MM.1S (cell line): ENCODE data around the gene KRT12.

ENCODE experiments used
- EZH2 ChIP-seq: fragments of 300-600 bp; sonication (generic); optimal IDR thresholded peaks from 2 replicates; pipeline ENCODE3; 2017; ENCODE audit warnings: low read depth, mild to moderate bottlenecking, antibody characterized with exemption, low read length, mixed read lengths
- TF ChIP-seq, protein P1 (sequence below): fragments of 300-600 bp; sonication (generic); IDR thresholded peaks from 2 replicates; pipeline ENCODE4 v1.5.1; 2016; ENCODE audit warnings: antibody characterized with exemption, low read length, mixed read lengths

GRCh38 chr17:40903129-40903847, 36.3 kb upstream of the KRT12 start:
- TF ChIP-seq, protein P1, sequence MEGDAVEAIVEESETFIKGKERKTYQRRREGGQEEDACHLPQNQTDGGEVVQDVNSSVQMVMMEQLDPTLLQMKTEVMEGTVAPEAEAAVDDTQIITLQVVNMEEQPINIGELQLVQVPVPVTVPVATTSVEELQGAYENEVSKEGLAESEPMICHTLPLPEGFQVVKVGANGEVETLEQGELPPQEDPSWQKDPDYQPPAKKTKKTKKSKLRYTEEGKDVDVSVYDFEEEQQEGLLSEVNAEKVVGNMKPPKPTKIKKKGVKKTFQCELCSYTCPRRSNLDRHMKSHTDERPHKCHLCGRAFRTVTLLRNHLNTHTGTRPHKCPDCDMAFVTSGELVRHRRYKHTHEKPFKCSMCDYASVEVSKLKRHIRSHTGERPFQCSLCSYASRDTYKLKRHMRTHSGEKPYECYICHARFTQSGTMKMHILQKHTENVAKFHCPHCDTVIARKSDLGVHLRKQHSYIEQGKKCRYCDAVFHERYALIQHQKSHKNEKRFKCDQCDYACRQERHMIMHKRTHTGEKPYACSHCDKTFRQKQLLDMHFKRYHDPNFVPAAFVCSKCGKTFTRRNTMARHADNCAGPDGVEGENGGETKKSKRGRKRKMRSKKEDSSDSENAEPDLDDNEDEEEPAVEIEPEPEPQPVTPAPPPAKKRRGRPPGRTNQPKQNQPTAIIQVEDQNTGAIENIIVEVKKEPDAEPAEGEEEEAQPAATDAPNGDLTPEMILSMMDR = no peak
- no peak for TF ChIP-seq EZH2
